GM18508 (cell line): Measurements from ENCODE around the gene APOL2.
"Not testable (repeated sequence)": the region's sequence is repeated elsewhere in the genome, so short reads cannot be mapped to it uniquely, and the experiment has no call there.

Experiments
- ATAC-seq: cut with Tn5 transposase; IDR thresholded peaks from one replicate; pipeline ENCODE4 v1.9.1; 2021; ENCODE audit warnings: moderate number of reproducible peaks; ENCODE audit not compliant: insufficient read depth, unreplicated experiment

Gene APOL2

GRCh38 chr22:36239401-36240171 is at the start of gene APOL2:
Gene APOL2, minus strand, starts transcription at chr22:36239527. Its CDS starts 6,365 bp downstream, at chr22:36233162.
- ATAC-seq = no peak

GRCh38 chr22:36288571-36289405 is 49.5 kb upstream of the APOL2 start:
- ATAC-seq = no peak

GRCh38 chr22:36287881-36288515 is 48.7 kb upstream of the APOL2 start:
- no peak for ATAC-seq

GRCh38 chr22:36286096-36286957 is 47.0 kb upstream of the APOL2 start:
- ATAC-seq = no peak

- no peak for ATAC-seq
Measured at GRCh38 chr22:36285545-36285944, 46.2 kb upstream of the APOL2 start.

GRCh38 chr22:36285017-36285416 is 45.7 kb upstream of the APOL2 start:
- ATAC-seq = no peak

GRCh38 chr22:36284171-36284571 is 44.8 kb upstream of the APOL2 start:
- no peak for ATAC-seq

GRCh38 chr22:36282328-36282831 is 43.1 kb upstream of the APOL2 start:
- ATAC-seq = no peak

GRCh38 chr22:36281781-36282327 is 42.5 kb upstream of the APOL2 start:
- ATAC-seq = no peak

GRCh38 chr22:36280379-36280778 is 41.1 kb upstream of the APOL2 start:
- no peak for ATAC-seq

- ATAC-seq = no peak
Measured at GRCh38 chr22:36279219-36279666, 39.9 kb upstream of the APOL2 start.

GRCh38 chr22:36277482-36278291 is 38.4 kb upstream of the APOL2 start:
- no peak for ATAC-seq

- ATAC-seq = no peak
Measured at GRCh38 chr22:36274531-36274930, 35.2 kb upstream of the APOL2 start.

- ATAC-seq = not testable (repeated sequence)
Measured at GRCh38 chr22:36271951-36272350, 32.6 kb upstream of the APOL2 start.

GRCh38 chr22:36271231-36271630 is 31.9 kb upstream of the APOL2 start:
- not testable (repeated sequence) for ATAC-seq

GRCh38 chr22:36267896-36268485 is 28.7 kb upstream of the APOL2 start:
- no peak for ATAC-seq

GRCh38 chr22:36267058-36267457 is 27.7 kb upstream of the APOL2 start:
- no peak for ATAC-seq
